Tibial nerve (tissue), 4 donors: Measurements from ENCODE around the gene NTN5.

Experiments used
- CTCF ChIP-seq, 5 experiments: fragments of 200-600 bp in 3 of 5; fragments of 450-650 bp in 2 of 5; sonication (generic) in 3 of 5; IDR thresholded peaks; one replicate each; pipeline ENCODE4 v1.5.1; 2016 to 2019; ENCODE audit warnings: antibody characterized with exemption in 5 of 5, mild to moderate bottlenecking in 3 of 5, moderate library complexity in 2 of 5
- EP300 ChIP-seq, 2 donors: sonication (generic); formaldehyde crosslinking; IDR thresholded peaks; one replicate each; pipeline ENCODE4 v1.6.1; 2017; ENCODE audit warnings: antibody characterized with exemption in 2 of 2, mild to moderate bottlenecking in 1 of 2

- TF ChIP-seq CTCF (IDR thresholded peaks at IDR 0.05) (no peak), EP300 (IDR thresholded peaks at IDR 0.05) (peak in 1 of 2 donors; percentile 68)
These were observed 37.4 kb downstream of the NTN5 start for GRCh38 chr19:48635263-48635965.
